HG03342 (cell line): ENCODE results near the gene LGR4.
"Not testable (repeated sequence)": the region's sequence is repeated elsewhere in the genome, so short reads cannot be mapped to it uniquely, and the experiment has no call there.

ENCODE experiments used
- ATAC-seq: cut with Tn5 transposase; IDR thresholded peaks from one replicate; pipeline ENCODE4 v1.9.1; 2021; ENCODE audit warnings: mild to moderate bottlenecking, moderate library complexity; ENCODE audit not compliant: unreplicated experiment

The LGR4 gene

DNA sequence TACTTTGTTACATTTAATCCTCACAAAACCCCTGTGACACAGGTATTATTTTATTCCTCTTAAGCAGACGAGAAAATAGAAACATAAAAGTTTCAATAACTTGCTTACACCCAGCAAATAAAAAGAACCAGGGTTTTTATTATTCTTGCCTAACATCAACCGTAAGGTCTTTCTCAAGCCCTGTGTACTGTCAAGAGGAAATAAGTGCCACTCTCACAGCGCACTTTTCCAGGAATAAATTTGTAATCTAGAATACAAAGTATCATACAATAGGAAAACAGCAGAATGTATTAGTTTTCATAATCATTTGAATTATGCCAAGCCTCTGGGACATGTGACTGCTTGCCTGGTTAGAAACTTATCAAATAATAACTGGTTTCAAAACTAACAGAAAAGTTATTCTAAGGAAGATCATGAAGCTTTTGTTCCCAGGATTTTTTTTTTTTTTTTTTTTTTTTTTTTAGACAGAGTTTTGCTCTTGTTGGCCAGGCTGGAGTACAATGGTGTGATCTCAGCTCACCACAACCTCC lies 117.0 kb downstream of the LGR4 start:
- no peak for ATAC-seq

- no peak for ATAC-seq
Measured at GRCh38 chr11:27354359-27354965, 118.1 kb downstream of the LGR4 start.

DNA sequence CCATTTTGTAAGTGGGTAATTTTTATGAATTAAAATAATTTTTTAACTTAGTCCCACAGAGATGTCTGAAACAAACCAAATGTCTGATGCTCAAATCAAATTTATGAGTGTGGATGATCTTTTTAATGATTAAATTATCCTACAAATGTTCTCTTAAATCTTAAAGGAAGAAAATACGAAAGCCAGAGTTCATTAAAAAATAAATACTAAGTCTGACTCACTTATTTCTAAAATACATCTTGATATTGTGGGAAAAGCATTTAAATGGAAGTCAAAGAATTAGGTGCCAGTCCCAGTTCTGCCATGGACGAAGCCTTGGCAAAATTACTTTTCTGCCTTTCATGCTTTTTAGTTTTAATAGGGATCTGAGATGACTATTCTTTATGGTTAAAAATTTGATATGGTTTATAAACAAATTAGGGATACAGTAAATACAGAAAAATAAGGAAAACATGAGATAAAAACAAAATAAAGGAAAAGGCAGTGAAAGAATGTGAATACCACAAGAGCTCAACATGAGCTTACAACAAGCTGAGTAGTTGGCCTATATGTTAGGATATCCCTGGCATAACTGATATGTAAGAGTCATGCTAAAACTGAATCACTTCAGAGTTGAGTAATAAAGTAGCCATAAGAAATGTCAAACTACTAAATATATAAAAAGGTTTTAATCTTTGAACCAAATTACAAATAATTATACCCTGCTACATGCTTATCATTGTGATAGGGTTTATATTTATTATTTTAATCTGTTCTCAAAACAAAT lies 118.8 kb downstream of the LGR4 start:
- ATAC-seq: no peak

DNA sequence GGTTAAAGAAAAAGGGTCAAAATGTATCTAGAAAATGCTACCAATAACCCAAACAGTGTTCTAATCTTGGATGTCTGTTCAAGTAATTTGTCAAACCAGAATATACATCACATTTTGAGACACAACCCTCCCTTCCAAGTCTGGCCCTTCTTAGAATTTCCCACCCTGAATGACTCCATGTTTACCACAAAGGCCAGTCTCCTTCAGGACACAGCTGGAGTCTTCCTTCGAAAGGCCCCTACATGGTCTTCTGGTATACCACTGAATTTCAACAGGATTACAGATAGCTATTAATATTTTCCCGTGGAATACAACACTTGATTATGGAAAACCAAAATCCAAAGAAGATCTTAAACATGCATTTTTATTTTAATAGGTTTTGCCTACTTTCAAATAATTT lies 119.8 kb downstream of the LGR4 start:
- no peak for ATAC-seq

DNA sequence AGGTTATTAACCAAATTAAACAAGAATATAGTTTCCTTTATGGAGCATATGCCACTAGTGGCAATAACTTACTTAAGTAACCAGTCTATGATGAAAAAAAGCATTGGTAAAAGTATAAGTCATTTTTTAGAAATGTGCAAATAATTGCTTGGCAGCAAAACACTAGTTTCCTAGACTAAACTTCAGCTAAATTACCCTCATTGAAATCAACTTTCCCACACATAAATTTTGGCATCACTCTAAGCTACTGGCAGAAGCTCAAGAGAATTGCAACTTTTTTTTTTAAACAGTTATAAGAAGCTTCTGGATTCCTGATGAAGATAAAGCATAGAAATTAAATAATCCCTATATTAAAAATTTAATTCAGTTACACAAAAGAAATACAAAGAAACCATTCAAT lies 122.1 kb downstream of the LGR4 start:
- ATAC-seq: no peak

DNA sequence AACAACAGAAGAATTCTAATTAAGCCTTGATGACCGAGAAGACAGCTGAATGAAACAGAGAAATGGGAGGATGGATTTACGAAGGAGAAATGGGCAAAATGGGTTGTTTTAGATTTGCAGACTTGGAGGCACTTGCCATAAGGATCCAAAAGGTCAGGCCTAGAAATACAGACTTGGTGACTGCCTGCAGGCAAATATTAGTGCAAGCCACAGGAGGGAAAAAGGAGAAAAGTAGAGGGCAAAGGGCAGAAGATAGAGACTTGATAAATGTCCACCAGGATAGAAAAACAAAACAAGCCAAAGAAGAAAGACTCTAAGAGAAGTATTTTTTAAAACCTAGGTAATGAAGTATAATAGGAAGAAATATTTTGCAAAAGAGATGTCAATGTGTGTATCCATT lies 122.7 kb downstream of the LGR4 start:
- no peak for ATAC-seq

DNA sequence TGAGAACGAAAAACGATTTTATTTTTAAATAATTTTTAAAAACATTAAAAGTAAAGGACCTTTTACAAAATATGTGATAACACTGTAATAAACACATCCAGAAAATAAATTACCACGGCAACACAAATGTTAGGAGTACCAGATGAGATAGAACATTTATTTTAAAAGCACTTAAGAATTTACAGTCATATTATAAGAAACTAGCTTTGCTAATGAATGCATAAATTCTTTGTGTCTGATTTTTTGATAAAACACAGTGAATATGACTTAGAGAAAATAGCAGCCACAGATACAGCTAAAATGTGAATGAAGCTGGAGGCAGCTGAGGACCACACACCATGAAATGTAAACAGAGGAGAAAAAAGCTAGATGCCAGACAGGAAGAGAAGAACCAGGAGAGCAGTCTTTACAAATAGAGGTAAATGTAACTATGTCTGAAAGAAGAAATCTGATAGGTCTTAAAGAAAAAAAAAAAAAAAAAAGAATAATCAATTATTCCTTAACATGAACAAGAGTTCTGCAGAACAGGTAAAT lies 124.2 kb downstream of the LGR4 start:
- no peak for ATAC-seq

DNA sequence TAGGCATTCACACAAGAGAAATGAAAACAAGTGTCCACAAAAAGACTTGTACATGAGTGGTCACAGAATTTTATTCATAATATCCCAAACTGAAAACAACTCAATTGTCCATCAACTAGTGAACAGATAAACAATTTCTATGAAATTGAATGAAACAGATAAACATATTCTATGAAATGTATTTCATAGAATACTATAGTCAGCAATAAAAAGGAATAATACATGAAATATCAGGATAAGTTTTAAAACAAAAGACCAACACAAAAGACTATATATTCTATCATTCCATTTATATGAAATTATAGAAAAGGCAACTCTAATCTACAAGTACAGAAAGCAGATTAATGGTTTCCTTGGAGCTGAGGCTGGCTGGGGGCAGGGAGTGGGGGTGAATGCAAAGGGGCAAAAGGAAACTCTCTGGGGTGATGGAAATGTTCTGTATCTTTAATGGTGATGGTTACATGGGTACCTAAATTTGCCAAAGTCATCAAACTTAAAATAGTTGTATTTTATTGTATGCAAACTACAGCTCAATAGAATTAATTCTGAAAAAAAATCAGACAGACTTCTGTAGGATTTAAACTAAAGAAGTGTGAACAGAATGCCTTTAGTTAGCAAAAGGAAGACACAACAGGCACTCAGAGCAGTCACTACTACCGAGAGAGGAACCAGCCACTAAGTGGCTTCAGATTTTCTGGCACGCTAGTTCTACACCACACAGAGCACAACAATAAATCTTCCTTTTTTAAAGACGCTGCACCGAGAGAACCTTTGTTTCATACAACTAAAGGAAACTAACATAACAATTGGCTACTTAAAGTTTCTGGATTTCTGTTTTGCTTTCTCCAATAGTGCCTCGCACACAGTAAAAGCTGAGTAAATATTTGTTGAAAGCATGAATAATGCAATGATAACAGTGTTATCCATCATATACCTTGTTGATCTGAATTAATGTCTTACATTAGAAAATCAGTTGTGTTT lies 124.9 kb downstream of the LGR4 start:
- no peak for ATAC-seq

DNA sequence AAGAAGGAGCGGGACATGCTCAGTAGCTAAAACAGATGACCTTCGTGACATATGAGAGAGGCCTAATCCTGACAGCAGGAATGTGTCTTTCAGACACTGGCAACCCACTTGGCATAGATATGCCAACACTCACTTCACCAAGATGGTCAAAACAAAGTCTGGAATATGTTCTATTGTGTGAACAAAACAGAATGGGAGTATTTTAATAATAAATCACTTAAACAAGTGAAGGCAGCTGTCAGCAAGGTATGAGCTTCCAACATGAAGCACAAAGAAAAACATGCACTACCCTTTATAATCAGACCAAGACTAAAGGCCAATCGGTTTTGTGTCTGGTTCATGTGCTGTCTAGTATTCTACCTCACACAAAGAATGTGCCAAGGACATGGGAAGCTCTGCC lies 132.6 kb downstream of the LGR4 start:
- ATAC-seq: no peak

DNA sequence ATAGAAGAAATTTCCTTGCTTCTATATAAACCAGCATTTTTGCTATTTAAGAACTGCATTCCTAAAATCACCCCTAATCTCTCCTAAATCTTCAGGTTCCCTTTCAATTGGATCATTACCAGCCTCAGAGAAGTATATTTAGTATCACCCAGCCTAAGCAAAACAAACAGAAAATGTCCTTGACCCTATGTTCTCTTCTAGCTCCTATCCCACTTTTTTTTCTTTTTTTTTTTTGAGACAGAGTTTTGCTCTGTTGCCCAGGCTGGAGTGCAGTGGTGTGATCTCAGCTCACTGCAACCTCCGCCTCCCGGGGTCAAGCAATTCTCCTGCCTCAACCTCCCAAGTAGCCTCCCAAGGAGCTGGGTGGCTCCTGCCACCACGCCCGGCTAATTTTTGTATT lies 137.8 kb downstream of the LGR4 start:
- ATAC-seq: not testable (repeated sequence)

- no peak for ATAC-seq
Measured at GRCh38 chr11:27331981-27332380, 140.6 kb downstream of the LGR4 start.

DNA sequence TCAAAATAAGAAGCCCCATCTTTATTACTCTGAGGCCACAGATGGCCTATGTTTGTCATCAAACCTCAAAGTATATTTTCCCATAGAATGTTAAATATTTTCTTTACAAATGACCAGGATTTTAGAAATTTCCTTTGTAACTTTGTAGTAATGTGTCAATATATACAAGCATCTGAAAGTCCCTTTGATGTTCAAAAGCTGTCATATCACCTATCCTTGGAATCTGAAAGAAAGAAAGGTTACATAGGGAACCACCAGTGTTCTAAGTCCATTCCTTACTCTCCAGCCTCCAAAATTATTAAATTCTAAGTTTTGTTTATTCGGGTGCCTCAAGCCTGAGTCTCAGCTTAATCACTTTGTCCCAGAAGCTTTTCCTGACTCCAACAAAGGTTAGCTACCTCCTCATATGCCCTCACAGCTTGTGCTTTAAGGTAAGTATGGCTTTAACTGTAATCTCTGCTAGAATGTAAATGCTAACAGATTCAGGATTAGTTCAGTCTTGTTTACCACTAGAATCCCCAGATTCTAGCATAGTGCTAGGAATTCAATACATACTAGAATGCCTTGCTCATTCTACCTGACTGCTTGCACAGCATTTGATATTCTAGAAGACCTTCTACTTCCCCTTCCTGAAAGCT lies 141.8 kb downstream of the LGR4 start:
- no peak for ATAC-seq

DNA sequence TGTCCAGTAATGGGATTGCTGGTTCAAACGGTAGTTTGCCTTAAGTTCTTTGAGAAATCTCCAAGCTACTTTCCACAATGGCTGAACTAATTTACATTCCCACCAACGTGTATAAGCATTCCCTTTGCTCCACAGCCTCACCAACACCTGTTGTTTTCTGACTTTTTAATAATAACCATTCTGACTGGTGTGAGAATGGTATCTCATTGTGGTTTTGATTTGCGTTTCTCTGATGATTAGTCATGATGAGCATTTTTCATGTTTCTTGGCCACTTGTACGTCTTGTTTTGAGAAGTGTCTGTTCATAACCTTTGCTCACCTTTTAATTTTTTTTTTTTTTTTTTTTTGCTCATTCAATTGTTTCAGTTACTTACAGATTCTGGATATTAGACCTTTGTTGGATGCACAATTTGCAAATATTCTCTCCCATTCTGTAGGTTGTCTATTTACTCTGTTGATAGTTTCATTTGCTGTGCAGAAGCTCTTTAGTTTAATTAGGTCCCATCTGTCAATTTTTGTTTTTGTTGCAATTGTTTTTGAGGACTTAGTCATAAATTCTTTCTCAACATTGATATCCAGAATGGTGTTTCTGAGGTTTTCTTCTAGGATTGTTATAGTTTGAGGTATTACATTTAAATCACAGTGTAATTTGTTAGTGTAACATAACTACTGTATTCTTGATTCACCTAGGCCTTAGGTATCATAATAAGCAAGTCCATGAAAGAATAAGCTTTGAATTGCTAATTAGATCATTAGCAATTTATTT lies 142.5 kb downstream of the LGR4 start:
- no peak for ATAC-seq

DNA sequence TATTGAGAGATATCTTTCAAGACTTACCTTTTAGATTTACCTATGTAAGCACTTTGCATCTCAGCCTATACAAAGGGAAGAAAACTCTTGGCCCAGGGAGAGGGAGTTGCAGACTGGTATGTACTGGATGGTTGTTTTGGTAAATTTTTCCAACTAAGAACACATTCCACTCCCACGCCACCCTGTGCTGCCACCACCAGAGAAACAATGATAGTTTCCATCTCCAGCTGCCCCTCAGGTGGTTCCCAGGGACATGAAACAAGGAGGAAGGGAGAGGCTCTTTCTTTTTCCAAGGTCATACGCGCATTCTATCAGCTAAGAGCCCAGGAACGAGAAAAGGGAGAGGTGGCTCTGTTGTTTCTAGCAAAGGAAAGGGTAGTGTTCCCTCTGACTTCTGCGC lies 144.0 kb downstream of the LGR4 start:
- ATAC-seq: no peak

DNA sequence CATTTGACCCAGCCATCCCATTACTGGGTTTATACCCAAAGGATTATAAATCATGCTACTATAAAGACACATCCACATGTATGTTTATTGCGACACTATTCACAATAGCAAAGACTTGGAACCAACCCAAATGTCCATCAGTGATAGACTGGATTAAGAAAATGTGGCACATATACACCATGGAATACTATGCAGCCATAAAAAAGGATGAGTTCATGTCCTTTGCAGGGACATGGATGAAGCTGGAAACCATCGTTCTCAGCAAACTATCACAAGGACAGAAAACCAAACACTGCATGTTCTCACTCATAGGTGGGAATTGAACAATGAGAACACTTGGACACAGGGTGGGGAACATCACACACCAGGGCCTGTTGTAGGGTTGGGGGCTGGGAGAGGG lies 145.5 kb downstream of the LGR4 start:
- ATAC-seq: not testable (repeated sequence)

DNA sequence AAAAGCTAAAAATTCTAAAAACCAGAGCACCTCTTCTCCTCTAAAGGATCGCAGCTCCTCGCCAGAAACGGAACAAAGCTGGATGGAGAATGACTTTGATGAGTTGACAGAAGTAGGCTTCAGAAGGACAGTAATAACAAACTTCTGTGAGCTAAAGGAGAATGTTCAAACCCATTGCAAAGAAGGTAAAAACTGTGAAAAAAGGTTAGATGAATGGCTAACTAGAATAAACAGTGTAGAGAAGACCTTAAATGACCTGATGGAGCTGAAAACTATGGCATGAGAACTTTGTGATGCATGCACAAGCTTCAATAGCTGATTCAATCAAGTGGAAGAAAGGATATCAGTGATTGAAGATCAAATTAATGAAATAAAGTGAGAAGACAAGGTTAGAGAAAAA lies 150.4 kb downstream of the LGR4 start:
- ATAC-seq: not testable (repeated sequence)

DNA sequence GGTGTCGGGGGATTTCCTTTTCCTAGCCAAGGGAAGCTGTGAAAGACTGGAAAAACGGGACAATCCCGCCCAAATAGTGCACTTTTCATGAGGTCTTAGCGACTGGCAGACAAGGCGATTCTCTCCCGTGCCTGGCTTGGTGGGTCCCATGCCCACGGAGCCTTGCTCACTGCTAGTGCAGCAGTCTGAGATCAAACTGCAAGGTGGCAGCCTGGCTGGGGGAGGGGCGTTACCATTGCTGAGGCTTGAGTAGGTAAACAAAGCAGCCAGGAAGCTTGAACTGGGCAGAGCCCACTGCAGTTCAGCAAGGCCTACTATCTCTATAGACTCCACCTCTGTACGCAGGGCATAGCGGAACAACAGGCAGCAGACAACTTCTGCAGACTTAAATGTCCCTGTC lies 151.2 kb downstream of the LGR4 start:
- ATAC-seq: not testable (repeated sequence)

- ATAC-seq: peak; percentile 99
Measured at GRCh38 chr11:27319072-27319471, 153.5 kb downstream of the LGR4 start.

DNA sequence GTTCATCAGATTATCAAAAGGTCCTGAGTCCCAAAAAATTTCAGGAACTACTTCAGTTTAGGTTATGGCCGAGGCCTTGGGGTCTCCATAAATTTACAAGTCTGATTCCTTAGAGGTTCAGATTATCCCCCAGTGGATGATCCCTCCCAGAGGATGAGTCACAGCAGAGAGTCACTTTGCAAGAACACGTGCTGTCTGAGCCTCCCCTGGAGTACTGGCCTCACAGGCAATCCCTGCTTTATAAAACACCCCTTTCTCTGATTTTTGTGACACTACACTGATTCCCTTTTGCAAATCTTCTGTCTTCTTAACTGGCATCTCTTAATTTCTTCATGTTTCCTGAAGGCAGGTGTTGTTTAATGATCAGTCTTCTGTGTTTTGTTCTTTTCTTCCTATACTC lies 154.8 kb downstream of the LGR4 start:
- ATAC-seq: no peak
